AG09319 (cell line): ENCODE data around the gene LYRM7.
A peak's percentile ranks its signal among the peaks of the same experiment; 100 is the strongest.
"Not testable (repeated sequence)": the region's sequence is repeated elsewhere in the genome, so short reads cannot be mapped to it uniquely, and the experiment has no call there.

ENCODE experiments used
- DNase-seq: peaks from one replicate; pipeline ENCODE4 v3.0.0-alpha.2; 2010; ENCODE audit warnings: low read depth; ENCODE audit errors: extremely low read depth
- CTCF ChIP-seq: IDR thresholded peaks from 2 replicates; pipeline ENCODE4 v1.5.1; 2011; ENCODE audit warnings: low read depth, mild to moderate bottlenecking, inconsistent platforms, low read length, moderate library complexity

Gene LYRM7

GRCh38 chr5:131170540-131171275, at the start of gene LYRM7:
LYRM7 (plus strand) TSS chr5:131170944; CDS start chr5:131171021, 77 bp downstream.
- peak; percentile 94 for DNase-seq
- TF ChIP-seq CTCF, result no peak; the same call in none of the 2 replicates

- not testable (repeated sequence) for DNase-seq
Observed at GRCh38 chr5:131127244-131127643, 43.5 kb upstream of the LYRM7 start.

- DNase-seq, result no peak
- no peak for TF ChIP-seq CTCF
Observed at GRCh38 chr5:131129306-131129705, 41.4 kb upstream of the LYRM7 start.

- DNase-seq, result not testable (repeated sequence)
Observed at GRCh38 chr5:131133091-131133490, 37.7 kb upstream of the LYRM7 start.

- not testable (repeated sequence) for DNase-seq
Observed at GRCh38 chr5:131138406-131138805, 32.3 kb upstream of the LYRM7 start.

GRCh38 chr5:131139321-131139720, 31.4 kb upstream of the LYRM7 start:
- no peak for TF ChIP-seq CTCF
- no peak for DNase-seq

- no peak for TF ChIP-seq CTCF
- DNase-seq, result no peak
Observed at GRCh38 chr5:131142970-131143617, 27.6 kb upstream of the LYRM7 start.

GRCh38 chr5:131147258-131147657, 23.5 kb upstream of the LYRM7 start:
- DNase-seq, result no peak
- no peak for TF ChIP-seq CTCF

GRCh38 chr5:131148835-131149234, 21.9 kb upstream of the LYRM7 start:
- no peak for TF ChIP-seq CTCF
- no peak for DNase-seq
